ENCODE measurements around the gene DDX10. TPM values are rescaled to one million over a fixed set of nuclear protein-coding genes. Genes with fewer than 3 reads are reported as not detected.
A peak's percentile ranks its signal among the peaks of the same experiment; 100 is the strongest.

The DDX10 gene
- total RNA-seq, 2 donors from 2014 or later = 36.8 to 43.2 TPM

DNA sequence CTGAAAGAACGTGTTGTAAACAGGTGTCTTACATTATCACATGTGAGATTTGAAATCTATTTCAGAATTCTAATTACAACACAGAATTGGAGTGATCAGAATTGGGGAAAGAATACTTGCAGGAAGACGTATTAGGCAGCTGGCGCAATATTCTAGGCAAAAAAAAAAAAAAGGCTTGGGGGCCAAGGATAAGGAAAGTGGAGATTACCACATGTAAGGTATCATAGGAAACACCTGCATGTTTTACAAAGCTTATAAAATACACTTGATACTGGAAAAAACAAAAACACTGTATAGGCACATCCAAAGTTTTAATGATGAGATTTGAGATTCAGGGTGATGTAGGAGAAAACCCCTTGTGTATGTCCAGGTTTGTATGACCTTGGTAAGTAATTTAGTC, 245.1 kb downstream of the DDX10 start:
- Mint-ChIP-seq H3K27ac (no peak overlapping the region), H3K9me3 (no peaks in the 10 kb centered on the region), H3K36me3 (no peaks in the 10 kb centered on the region)
- no peak for DNase-seq (ENCODE audit: low spot score in 2 of 2)
- ATAC-seq = no peak

DNA sequence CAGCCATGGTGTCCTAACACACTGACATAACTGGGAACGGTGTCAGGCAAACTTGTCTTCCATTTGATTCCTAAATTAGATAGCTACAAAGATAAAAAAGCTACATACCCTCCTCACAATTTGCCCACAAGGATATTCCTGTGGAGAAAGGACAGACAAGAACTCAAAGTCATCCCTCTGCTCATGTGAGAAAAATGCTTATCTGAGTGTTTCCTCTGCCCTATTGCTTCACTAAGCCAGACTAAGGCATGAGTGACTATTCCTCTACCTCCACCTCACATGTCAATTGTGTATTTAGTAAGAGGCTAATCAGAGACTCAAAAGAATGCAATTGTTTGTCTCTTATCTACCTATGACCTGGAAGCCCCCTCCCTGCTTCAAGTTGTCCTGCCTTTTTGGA, 247.7 kb downstream of the DDX10 start:
- Mint-ChIP-seq H3K36me3 (peaks cover 0 to 6% of the 10 kb centered on the region in 2 donors), H3K27ac (peak overlapping the region in 1 of 2 donors; percentile 37), H3K9me3 (no peaks in the 10 kb centered on the region)
- DNase-seq (ENCODE audit: low spot score in 2 of 2) (no peak), ATAC-seq (no peak)

DNA sequence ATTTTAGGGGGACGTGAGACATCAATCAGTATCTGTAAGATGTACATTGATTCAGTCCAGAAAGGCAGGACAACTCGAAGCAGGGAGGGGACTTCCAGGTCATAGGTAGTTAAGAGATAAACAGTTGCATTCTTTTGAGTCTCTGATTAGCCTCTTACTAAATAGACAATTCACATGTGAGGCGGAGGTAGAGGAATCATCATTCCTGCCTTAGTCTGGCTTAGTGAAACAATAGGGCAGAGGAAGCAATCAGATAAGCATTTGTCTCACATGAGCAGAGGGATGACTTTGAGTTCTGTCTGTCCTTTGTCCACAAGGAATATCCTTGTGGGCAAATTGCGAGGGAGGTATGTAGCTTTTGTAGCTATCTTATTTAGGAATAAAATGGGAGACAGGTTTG, 248.3 kb downstream of the DDX10 start:
- H3K27ac Mint-ChIP-seq = no peak overlapping the region
- ATAC-seq (no peak), DNase-seq (ENCODE audit: low spot score in 2 of 2) (no peak)
- H3K36me3 Mint-ChIP-seq = peaks cover under 1 to 9% of the 10 kb centered on the region in 2 donors
- H3K9me3 Mint-ChIP-seq = no peaks in the 10 kb centered on the region

DNA sequence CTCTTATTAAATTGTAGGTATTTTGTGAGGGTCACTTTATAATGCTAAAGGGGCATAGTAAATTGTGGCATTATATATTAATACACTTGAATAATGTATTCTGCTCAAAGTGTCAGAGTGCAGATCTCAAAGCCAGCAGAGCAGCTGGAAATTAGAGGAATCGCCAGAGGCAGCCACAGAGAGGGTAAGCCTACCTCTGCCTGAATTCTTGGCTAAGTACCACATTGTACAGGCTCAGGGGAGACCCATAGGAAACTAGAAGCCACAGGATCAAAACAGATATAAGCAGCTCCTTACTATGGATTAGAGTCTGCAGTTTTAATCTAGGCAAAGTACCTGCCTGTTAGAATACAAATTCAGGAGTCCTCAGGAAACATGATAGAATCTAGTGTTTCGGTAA, 249.3 kb downstream of the DDX10 start:
- DNase-seq (ENCODE audit: low spot score in 2 of 2) (no peak), ATAC-seq (no peak)
- no peak overlapping the region for H3K27ac Mint-ChIP-seq
- H3K9me3 Mint-ChIP-seq = no peaks in the 10 kb centered on the region
- peaks cover 8 to 9% of the 10 kb centered on the region in 2 donors for H3K36me3 Mint-ChIP-seq

DNA sequence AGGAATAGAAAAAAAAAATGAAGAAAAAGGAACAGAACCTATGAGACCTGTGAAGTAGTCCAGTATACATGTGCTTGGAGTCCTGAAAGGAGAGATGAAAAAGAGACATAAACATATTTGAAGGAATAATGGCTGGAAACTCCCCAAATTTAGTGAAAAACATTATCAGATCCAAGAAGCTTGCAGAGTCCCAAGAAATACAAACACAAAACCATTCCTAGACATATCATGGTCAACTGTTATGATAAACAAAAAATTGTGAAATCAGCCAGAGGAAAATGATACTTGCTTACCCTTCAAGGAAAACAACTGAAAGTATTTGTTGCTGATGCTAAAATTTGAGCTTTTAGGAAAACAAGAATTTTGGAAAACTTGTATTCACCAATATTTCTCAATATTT, 250.1 kb downstream of the DDX10 start:
- Mint-ChIP-seq H3K36me3 (peaks cover 8 to 12% of the 10 kb centered on the region in 2 donors), H3K27ac (no peak overlapping the region), H3K9me3 (no peaks in the 10 kb centered on the region)
- no peak for ATAC-seq
- DNase-seq (ENCODE audit: low spot score in 2 of 2) = no peak

DNA sequence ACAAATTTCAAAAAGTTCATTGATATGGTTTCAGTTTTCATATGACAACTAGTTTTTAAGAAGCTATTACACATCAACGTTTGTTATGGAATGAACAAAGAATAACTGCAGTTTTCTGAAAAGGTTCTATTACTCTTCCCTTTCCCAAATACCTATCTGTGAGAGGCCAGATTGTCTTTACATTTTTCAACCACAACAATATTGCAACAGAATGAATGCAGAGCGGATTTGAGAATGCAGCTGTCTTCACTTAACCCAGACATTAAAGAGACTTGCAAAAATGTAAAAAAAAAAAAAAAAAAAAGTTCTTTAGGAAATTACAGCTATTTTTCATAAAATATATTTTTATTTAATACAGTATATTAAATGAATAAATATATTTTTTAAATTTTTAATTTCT, 250.8 kb downstream of the DDX10 start:
- DNase-seq (ENCODE audit: low spot score in 2 of 2) = no peak
- Mint-ChIP-seq H3K36me3 (peaks cover 8 to 16% of the 10 kb centered on the region in 2 donors), H3K9me3 (no peaks in the 10 kb centered on the region), H3K27ac (no peak overlapping the region)
- ATAC-seq = no peak

DNA sequence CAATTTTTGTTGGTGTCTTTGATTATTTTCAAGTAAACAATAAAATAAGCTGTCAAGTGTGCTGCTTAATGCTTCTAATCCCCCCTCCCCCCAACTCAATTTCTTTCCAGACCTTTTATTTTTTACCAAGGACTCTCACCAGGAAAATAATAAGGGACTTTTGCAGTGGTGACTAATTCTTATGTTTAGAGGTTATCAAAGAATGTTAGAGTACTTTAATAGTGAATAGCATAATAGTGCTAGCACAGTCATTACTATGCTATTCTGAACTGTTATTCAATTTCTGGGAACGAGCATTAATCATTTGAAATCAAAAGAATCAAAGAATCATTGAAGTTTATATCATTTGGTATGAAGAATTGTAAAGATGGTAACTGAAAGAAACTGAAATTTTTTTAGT, 251.4 kb downstream of the DDX10 start:
- H3K27ac Mint-ChIP-seq = no peak overlapping the region

DNA sequence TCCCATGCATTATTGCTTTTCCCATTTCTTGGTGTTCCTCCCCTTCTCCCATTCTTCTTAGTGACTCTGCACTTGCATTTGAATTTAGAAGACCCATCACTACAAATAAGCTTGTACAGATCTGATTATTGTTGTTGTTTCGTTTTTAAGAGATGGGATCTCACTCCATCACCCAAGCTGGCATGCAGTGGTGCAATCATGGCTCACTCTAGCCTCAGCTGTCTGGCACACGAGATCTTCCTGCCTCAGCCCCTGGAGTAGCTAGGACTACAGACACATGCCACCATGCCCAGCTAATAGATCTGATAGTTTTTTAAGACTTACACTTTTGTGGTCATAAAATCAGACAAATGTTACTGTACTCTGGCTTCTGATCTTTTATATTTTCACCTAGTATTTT, 252.1 kb downstream of the DDX10 start:
- peaks cover 8 to 16% of the 10 kb centered on the region in 2 donors for H3K36me3 Mint-ChIP-seq
- H3K9me3 Mint-ChIP-seq = no peaks in the 10 kb centered on the region
- ATAC-seq = no peak
- H3K27ac Mint-ChIP-seq = no peak overlapping the region
- no peak for DNase-seq (ENCODE audit: low spot score in 2 of 2)

More for the DNA sequence above, 251.4 kb downstream of the DDX10 start:
- no peaks in the 10 kb centered on the region for H3K9me3 Mint-ChIP-seq
- ATAC-seq = no peak
- no peak for DNase-seq (ENCODE audit: low spot score in 2 of 2)
- peaks cover 8 to 16% of the 10 kb centered on the region in 2 donors for H3K36me3 Mint-ChIP-seq

DNA sequence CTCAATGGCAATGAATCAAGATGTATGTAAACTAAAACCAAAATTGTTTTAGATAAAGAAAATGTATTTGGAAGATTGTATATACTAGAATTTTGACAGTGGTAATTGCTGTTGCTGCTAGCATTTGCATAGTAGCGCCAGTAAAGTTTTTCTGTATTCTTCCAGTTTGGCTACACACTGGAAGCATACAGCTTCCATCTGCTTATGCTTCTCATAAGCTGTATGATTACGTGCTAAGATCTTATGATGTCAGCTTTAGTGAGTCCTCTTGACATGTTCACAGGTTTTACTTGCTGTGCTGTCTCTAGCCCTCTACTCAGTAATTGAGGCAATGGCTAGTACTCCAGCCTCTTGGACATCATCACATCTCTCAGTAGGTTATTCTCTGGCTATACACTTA, 256.3 kb downstream of the DDX10 start:
- no peak overlapping the region for H3K27ac Mint-ChIP-seq
- DNase-seq (ENCODE audit: low spot score in 2 of 2) (no peak), ATAC-seq (no peak)
- H3K9me3 Mint-ChIP-seq = no peaks in the 10 kb centered on the region
- peaks cover 8 to 16% of the 10 kb centered on the region in 2 donors for H3K36me3 Mint-ChIP-seq

DNA sequence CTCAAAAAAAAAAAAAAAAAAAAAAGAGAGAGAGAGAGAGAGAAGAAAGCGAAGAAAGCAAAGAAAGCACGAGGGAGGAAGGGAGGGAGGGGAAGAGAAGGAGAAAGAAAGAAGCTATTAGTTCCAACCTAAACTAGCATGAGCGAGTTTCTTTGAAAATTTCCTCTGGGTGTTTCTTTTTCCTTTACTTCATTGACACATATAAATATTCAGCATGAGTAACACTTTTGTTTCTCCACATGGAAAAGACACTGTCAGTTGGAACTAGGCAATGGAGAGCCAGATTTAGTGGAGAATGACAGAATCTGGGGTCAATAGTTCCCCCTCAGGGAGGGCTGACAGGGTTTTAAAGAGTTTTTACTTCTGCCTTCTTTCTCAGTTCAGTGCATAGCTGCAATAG, 257.4 kb downstream of the DDX10 start:
- no peak for ATAC-seq
- Mint-ChIP-seq H3K36me3 (peaks cover 8 to 12% of the 10 kb centered on the region in 2 donors), H3K9me3 (no peaks in the 10 kb centered on the region), H3K27ac (no peak overlapping the region)
- DNase-seq (ENCODE audit: low spot score in 2 of 2) = no peak

DNA sequence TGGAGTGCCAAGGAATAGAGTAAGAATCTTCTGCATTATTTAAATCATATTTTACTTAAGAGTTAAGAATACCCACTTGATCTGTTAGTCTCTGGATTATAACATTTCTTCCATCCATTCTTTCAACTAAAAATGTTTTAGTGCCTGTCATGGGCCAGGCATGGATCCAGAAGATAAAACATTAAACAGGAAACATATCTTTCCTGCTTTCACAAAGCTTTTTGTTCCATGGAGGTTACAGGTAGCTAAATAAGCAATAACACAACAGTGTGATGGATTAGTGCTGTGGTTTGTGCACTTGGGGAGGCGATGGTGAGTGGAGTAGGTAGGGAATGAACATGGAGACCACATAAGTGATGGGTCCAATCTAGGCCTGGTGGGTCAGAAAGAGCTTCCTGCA, 258.5 kb downstream of the DDX10 start:
- H3K36me3 Mint-ChIP-seq = peaks cover 5 to 7% of the 10 kb centered on the region in 2 donors
- ATAC-seq = no peak
- no peaks in the 10 kb centered on the region for H3K9me3 Mint-ChIP-seq

DNA sequence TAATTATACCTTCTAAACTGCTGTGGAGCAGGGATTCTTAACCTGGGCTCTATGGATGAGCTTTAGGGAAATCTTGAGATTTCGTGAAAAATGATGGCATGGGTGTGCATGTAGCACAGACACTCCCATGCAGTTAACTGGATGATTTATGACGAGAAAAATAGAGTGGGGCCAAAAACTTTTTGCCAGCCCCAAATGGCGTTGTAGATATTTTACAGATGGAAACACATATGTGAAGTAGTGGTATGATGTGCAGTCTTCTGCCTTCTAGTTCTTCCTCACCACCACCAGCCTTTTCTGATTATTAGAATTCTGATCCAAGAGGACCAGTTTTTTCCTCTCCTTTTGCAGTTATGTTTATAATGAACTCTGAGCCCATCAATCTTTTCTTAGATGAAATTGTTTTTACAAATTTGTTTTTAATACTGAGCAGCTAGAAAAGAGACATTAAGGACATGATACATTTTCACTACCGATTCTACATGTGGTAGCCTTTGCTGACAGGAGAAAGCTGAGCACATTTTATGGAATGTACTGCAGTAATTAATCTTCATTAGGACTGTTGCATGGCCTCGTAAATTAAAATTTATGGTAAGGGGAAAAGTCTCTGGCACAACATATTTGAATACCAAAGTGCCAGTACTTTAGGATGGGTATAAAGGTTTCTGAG, 261.4 kb downstream of the DDX10 start:
- DNase-seq (ENCODE audit: low spot score in 2 of 2) (no peak), ATAC-seq (no peak)
- no peaks in the 10 kb centered on the region for H3K9me3 Mint-ChIP-seq
- no peak overlapping the region for H3K27ac Mint-ChIP-seq
- no peaks in the 10 kb centered on the region for H3K36me3 Mint-ChIP-seq

More for the DNA sequence above, 258.5 kb downstream of the DDX10 start:
- H3K27ac Mint-ChIP-seq = peak overlapping the region in 1 of 2 donors; percentile 27
- DNase-seq (ENCODE audit: low spot score in 2 of 2) = no peak

DNA sequence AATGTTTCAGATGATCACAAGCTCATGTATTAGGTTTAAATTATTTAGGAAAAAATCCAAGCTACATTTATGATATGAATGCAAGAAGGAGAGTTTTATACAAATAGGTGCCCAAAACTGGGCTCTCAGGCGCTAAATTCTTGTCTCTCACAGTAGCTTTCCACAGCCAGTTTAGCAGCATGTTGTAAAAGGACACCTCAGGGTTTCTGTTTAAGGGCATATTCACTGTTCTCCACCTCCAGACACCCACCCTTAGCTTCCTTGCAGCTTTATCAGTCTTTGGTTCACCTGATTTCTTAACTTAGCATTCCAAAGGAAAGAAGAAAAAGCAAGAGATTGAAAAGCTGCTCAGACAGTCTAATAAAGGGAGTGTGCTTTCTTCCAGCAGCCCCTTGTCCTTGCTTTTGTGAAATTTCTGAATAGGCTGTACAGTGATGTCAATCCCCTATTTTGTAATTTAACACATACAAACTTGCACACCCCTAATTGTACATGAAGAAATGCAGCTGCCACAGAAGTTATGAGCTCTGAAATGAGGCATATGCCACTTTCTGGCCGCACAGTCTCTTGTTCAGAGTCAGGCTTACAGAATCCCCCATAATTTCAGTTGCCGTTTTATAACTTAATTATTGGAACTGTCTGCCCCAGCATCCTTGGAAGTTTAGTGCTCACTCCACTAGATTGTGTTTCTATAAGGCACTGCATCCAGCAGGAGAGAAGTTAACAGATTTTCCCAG, 262.1 kb downstream of the DDX10 start:
- H3K36me3 Mint-ChIP-seq = no peaks in the 10 kb centered on the region
- DNase-seq (ENCODE audit: low spot score in 2 of 2) (no peak), ATAC-seq (no peak)
- H3K9me3 Mint-ChIP-seq = no peaks in the 10 kb centered on the region
- no peak overlapping the region for H3K27ac Mint-ChIP-seq

DNA sequence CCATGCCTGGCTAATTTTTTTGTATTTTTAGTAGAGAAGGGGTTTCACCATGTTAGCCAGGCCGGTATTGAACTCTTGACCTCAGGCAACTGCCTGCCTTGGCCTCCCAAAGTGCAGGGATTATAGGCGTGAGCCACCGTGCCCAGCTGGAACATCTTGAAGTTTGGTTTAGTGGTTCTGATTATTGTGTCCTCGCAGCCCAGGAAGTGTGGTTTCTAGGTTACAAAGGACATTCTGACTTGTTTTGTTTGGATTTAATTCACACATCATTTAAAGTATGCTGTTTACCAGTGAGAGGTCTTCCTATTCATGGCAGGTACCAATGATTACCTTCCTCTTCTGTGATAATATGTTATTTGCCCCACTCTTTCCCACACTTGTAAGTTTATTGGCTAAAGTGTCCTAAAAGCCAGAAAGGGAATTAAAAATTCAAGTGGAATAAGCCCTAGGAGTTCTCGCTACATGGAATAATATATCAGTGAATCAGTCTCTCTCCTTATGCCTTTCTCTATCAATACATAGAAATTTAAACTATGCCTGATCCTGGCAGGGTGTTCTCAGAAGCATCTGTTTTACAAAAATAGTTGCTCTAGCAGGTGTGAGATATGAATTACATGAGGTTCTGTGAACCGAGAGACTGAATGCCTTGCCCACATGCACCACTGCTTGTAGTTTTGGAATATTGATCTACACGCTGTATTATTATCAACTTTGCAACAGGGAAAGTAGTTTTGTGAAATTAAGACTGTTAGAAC, 263.1 kb downstream of the DDX10 start:
- DNase-seq (ENCODE audit: low spot score in 2 of 2) (no peak), ATAC-seq (no peak)
- Mint-ChIP-seq H3K36me3 (no peaks in the 10 kb centered on the region), H3K9me3 (peaks cover 0 to 6% of the 10 kb centered on the region in 2 donors), H3K27ac (no peak overlapping the region)

DNA sequence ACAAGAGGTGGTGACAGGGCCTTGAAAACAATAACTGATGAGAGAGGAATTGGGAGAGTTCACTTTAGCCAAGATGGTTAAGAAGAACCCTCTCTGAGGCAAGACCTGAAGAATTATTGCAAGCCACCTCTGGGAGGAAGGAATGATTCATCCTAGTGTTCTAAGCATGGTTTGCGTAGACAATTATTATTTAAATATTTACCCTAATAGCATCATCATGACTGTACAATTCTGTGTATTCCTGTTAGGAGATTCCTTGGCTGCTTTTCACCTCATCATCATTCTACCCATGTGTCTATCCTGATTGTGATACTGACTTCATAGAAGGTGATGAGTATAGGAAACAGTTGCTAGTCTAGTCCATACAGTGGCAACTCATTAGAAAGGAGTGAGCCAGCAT, 264.4 kb downstream of the DDX10 start:
- DNase-seq (ENCODE audit: low spot score in 2 of 2) (no peak), ATAC-seq (no peak)
- H3K9me3 Mint-ChIP-seq = peaks cover 0 to 7% of the 10 kb centered on the region in 2 donors
- H3K27ac Mint-ChIP-seq = peak overlapping the region in 1 of 2 donors; percentile 37
- H3K36me3 Mint-ChIP-seq = peaks cover 0 to 6% of the 10 kb centered on the region in 2 donors

DNA sequence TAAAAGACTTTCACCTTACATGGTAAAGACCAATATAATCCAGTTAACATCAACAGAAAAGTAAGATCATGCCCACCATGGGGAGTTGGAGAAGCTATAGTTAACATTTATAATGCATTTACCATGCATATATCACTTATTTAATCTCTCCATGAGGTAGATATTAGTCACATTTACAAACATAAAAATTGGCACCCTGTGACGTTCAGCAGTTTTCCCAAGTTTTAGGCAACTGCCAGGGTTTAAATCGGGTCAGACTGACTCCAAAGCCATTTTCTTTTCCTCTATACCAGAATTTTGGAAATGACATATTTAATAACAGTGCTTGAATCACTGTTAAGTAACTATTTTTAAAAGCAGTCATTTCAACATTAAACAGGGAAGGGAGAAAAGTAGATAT, 266.3 kb downstream of the DDX10 start:
- no peak overlapping the region for H3K27ac Mint-ChIP-seq
- peaks cover 0 to 7% of the 10 kb centered on the region in 2 donors for H3K9me3 Mint-ChIP-seq
- ATAC-seq = no peak
- no peak for DNase-seq (ENCODE audit: low spot score in 2 of 2)
- peaks cover 0 to 10% of the 10 kb centered on the region in 2 donors for H3K36me3 Mint-ChIP-seq

DNA sequence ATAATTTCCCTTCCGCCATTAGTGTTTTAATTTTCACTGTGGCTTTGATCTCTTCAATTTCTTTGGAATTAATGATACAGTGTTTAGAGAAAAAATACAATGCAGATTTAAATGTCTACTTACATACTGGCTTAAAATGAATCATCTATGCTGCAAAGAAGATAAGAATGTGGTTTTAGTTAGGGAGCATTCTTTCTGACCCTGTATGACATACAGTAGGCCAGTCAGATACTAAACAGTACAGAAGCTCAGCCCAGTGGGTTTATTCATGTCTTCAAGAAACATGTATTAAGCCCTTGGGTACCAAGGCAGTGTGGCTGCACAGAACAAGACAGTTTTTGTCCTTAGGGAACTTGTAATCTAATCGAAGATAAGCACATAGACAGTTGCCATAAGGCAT, 268.8 kb downstream of the DDX10 start:
- no peak for ATAC-seq
- H3K27ac Mint-ChIP-seq = no peak overlapping the region
- peaks cover 0 to 7% of the 10 kb centered on the region in 2 donors for H3K9me3 Mint-ChIP-seq
- H3K36me3 Mint-ChIP-seq = peaks cover 0 to 10% of the 10 kb centered on the region in 2 donors
- DNase-seq (ENCODE audit: low spot score in 2 of 2) = no peak
